Common myeloid progenitor, CD34-positive (primary cell): ENCODE measurements around the gene NOSIP.
A peak's percentile ranks its signal among the peaks of the same experiment; 100 is the strongest.

Experiments used
- CTCF ChIA-PET: fragments of 350-600 bp; sonication (Branson Sonifier 250); formaldehyde crosslinking; loops from one replicate; lab custom pipeline; 2021; ENCODE audit warnings: antibody characterized with exemption; lab: Charles Lee
- POLR2A ChIA-PET: fragments of 350-600 bp; sonication (Branson Sonifier 250); formaldehyde crosslinking; loops from one replicate; lab custom pipeline; 2021; ENCODE audit warnings: antibody characterized with exemption; lab: Charles Lee
- DNase-seq, 3 donors: peaks; one replicate each; pipeline versions ENCODE4 v3.0.0 to v3.0.0-alpha.2; 2013
- H3K27ac ChIP-seq, 2 experiments: 1 replicate in 1 of 2; 2 replicates in 1 of 2; pipeline ENCODE4 v1.7.0; 2013; ENCODE audit warnings: inconsistent platforms in 2 of 2, low read length in 2 of 2, mild to moderate bottlenecking in 2 of 2, low read depth in 1 of 2, moderate library complexity in 1 of 2; ENCODE audit not compliant: severe bottlenecking in 2 of 2, insufficient read depth in 1 of 2, poor library complexity in 1 of 2
- H3K27me3 ChIP-seq, 5 experiments: replicated peaks in 2 of 5; 1 replicate in 3 of 5; 2 replicates in 2 of 5; pipeline versions ENCODE4 v1.6.1 to v1.7.0; 2013; ENCODE audit warnings: low read length in 4 of 5, mild to moderate bottlenecking in 2 of 5, moderate library complexity in 2 of 5, inconsistent platforms in 1 of 5; ENCODE audit not compliant: insufficient read depth in 5 of 5, control insufficient read depth in 4 of 5
- H3K36me3 ChIP-seq, 4 experiments: 1 replicate in 2 of 4; 2 replicates in 2 of 4; pipeline versions ENCODE4 v1.6.1 to v1.7.0; 2013; ENCODE audit warnings: low read length in 3 of 4, control low read depth in 1 of 4, mild to moderate bottlenecking in 1 of 4; ENCODE audit not compliant: control insufficient read depth in 4 of 4, insufficient read depth in 4 of 4
- H3K4me1 ChIP-seq, 4 experiments: 1 replicate in 3 of 4; 2 replicates in 1 of 4; pipeline versions ENCODE4 v1.6.1 to v1.7.1; 2013; ENCODE audit warnings: low read length in 3 of 4, mild to moderate bottlenecking in 3 of 4, control low read depth in 1 of 4, inconsistent platforms in 1 of 4, moderate library complexity in 1 of 4; ENCODE audit not compliant: control insufficient read depth in 4 of 4, insufficient read depth in 4 of 4; ENCODE audit errors: control extremely low read depth in 1 of 4
- H3K4me3 ChIP-seq, 7 experiments: 1 replicate in 4 of 7; 2 replicates in 3 of 7; pipeline versions ENCODE4 v1.5.1 to v1.7.0; 2013; ENCODE audit warnings: mild to moderate bottlenecking in 7 of 7, low read length in 6 of 7, moderate library complexity in 6 of 7, inconsistent platforms in 2 of 7, low read depth in 2 of 7, control low read depth in 1 of 7; ENCODE audit not compliant: insufficient read depth in 4 of 7, control insufficient read depth in 1 of 7; ENCODE audit errors: extremely low read depth in 1 of 7
- H3K9me3 ChIP-seq, 5 experiments: 1 replicate in 4 of 5; 2 replicates in 1 of 5; pipeline versions ENCODE4 v1.6.1 to v1.7.1; 2013; ENCODE audit warnings: low read length in 4 of 5, mild to moderate bottlenecking in 2 of 5, inconsistent platforms in 1 of 5, low read depth in 1 of 5, moderate library complexity in 1 of 5; ENCODE audit not compliant: control insufficient read depth in 4 of 5, insufficient read depth in 2 of 5; ENCODE audit errors: control extremely low read depth in 1 of 5
- WGBS: methylation state at CpG from one replicate; pipeline ENCODE4 v1.1.5; 2013; ENCODE audit not compliant: insufficient coverage; 5-methylcytosine and 5-hydroxymethylcytosine counted together

Gene NOSIP

DNA sequence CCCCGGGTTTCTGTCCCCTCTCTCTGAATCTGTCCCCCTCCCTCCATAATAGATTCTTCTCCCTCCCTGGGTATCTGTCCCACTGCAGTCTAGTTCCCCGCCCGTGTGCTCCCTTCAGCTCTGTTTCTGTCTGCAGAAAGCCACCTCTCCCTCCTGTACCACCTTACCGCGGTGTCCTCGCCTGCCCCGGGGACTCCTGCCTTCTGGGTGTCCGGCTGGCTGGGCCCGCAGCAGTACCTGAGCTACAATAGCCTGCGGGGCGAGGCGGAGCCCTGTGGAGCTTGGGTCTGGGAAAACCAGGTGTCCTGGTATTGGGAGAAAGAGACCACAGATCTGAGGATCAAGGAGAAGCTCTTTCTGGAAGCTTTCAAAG lies 66.6 kb downstream of the NOSIP start:
- CTCF ChIA-PET, result interaction anchor here (1.0 to 3.2 kb wide), 4 partner anchors 14 to 35 kb away, joined by 3 to 15 read pairs (median 4); partner anchors contain the start of gene RCN3
- DNase-seq, result no peak
- Histone ChIP-seq H3K4me1 (peaks cover 0 to 62% (median 39%) of the 10 kb centered on the region in 4 experiments), H3K36me3 (no peaks in the 10 kb centered on the region), H3K27me3 (peaks cover 0 to 2% (median 0%) of the 10 kb centered on the region in 5 experiments), H3K9me3 (no peaks in the 10 kb centered on the region), H3K27ac (no peak overlapping the region), H3K4me3 (peak overlapping the region in 5 of 7 experiments; percentile 27 to 81 (median 70))
- WGBS, result 77% methylated on average over 7 of the region's 12 CpGs
- POLR2A ChIA-PET, result interaction anchor here (1.1 kb wide), 1 partner anchor 18 kb away, joined by 3 read pairs; no protein-coding TSS in a partner anchor

DNA sequence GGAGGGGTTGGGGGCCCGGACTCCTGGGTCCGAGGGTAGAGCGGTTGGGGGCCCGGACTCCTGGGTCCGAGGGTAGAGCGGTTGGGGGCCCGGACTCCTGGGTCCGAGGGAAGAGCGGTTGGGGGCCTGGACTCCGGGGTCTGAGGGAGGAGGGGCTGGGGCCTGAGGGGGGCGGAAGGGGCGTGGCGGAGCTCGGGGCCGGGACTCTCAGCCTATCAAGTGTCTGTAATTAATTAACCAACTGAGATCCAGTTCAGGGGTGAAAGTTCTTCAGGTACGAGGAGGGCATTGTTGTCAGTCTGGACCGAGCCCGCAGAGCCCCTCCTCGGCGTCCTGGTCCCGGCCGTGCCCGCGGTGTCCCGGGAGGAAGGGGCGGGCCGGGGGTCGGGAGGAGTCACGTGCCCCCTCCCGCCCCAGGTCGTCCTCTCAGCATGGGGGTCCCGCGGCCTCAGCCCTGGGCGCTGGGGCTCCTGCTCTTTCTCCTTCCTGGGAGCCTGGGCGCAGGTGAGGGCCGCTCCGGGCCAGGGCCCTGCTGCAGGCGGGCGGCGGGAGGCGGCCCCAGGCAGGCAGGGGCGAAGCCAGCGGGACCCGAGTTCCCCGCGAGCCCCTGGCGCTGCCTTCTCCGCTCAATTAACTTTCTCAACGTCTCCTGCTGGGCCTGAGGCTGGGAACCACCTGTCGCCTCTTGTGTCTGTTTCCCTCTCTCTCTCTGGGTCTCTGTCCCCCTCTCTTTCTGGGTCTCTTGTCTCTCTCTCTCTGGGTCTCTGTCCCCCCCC lies 67.2 kb downstream of the NOSIP start:
- Histone ChIP-seq H3K36me3 (no peaks in the 10 kb centered on the region), H3K27me3 (peaks cover 0 to 2% (median 0%) of the 10 kb centered on the region in 5 experiments), H3K4me1 (peaks cover 0 to 62% (median 39%) of the 10 kb centered on the region in 4 experiments), H3K9me3 (no peaks in the 10 kb centered on the region), H3K4me3 (peak overlapping the region; percentile 38 to 81 (median 63)), H3K27ac (no peak overlapping the region)
- ChIA-PET POLR2A (interaction anchor here (1.0 to 1.1 kb wide), 2 partner anchors 10 to 17 kb away, joined by 3 read pairs; no protein-coding TSS in a partner anchor), CTCF (interaction anchor here (1.0 to 3.2 kb wide), 4 partner anchors 14 to 36 kb away, joined by 3 to 15 read pairs (median 4); partner anchors contain the start of gene RCN3)
- peak in 1 of 3 donors; percentile 29 for DNase-seq
- 2% methylated on average over 37 of the region's 50 CpGs for WGBS

GRCh38 chr19:49507803-49508494 lies 72.4 kb downstream of the NOSIP start:
- peaks cover 0 to 2% (median 0%) of the 10 kb centered on the region in 5 experiments for H3K27me3 ChIP-seq
- no peak overlapping the region for H3K27ac ChIP-seq
- H3K9me3 ChIP-seq, result no peaks in the 10 kb centered on the region
- peaks cover 0 to 26% (median 21%) of the 10 kb centered on the region in 4 experiments for H3K4me1 ChIP-seq
- POLR2A ChIA-PET, result interaction anchor here (0.7 to 1.0 kb wide), 2 partner anchors 12 to 30 kb away, joined by 3 to 5 read pairs; no protein-coding TSS in a partner anchor
- no peaks in the 10 kb centered on the region for H3K36me3 ChIP-seq
- 100% methylated on average over 6 of the region's 12 CpGs for whole genome bisulfite sequencing
- no peak overlapping the region for H3K4me3 ChIP-seq
- CTCF ChIA-PET, result interaction anchor here (2.1 to 2.8 kb wide), 2 partner anchors 63 to 67 kb away, joined by 7 to 20 read pairs; no protein-coding TSS in a partner anchor
- DNase-seq, result no peak

GRCh38 chr19:49506575-49507105 lies 73.7 kb downstream of the NOSIP start:
- DNase-seq, result peak; percentile 61 to 87 (median 83)
- no peak overlapping the region for H3K4me3 ChIP-seq
- ChIA-PET CTCF (interaction anchor here (0.7 to 2.9 kb wide), 18 partner anchors 9 to 172 kb away, joined by 3 to 9 read pairs (median 6); partner anchors contain the start of genes NOSIP and RCN3), POLR2A (interaction anchor here (1.0 kb wide), 1 partner anchor 31 kb away, joined by 3 read pairs; no protein-coding TSS in a partner anchor)
- no peaks in the 10 kb centered on the region for H3K9me3 ChIP-seq
- peaks cover 0 to 2% (median 0%) of the 10 kb centered on the region in 5 experiments for H3K27me3 ChIP-seq
- WGBS, result 29% methylated on average over 4 of the region's 8 CpGs
- peaks cover 0 to 20% (median 10%) of the 10 kb centered on the region in 4 experiments for H3K4me1 ChIP-seq
- H3K27ac ChIP-seq, result no peak overlapping the region
- H3K36me3 ChIP-seq, result no peaks in the 10 kb centered on the region
